GM12878 (cell line): ENCODE measurements around the gene GARIN5B. TPM values are rescaled to one million over a fixed set of nuclear protein-coding genes. Genes with fewer than 3 reads are reported as not detected.

Experiments used
- ATAC-seq: fragments of 200-7000 bp; cut with Tn5 transposase; 3 replicates; pipeline ENCODE4 v1.9.1; 2020; ENCODE audit warnings: mild to moderate bottlenecking, moderate library complexity
- BruUV-seq: library from RNA; stranded (reverse); fragments of 400-500 nt; replicated peaks from 2 replicates; lab custom pipeline; 2021; lab: Mats Ljungman, UMichigan
- CTCF ChIA-PET: fragments of 300-600 bp; sonication (Branson Sonifier 250); formaldehyde crosslinking; extraction: SDS; loops from one replicate; lab custom pipeline; 2021; ENCODE audit warnings: inconsistent platforms; lab: Yijun Ruan, JAX
- POLR2A ChIA-PET: fragments of 350-600 bp; formaldehyde crosslinking; extraction: SDS; loops from one replicate; lab custom pipeline; 2021; ENCODE audit warnings: inconsistent platforms; lab: Charles Lee
- RAD21 ChIA-PET: fragments of 300-600 bp; sonication (Branson Sonifier 250); formaldehyde crosslinking; loops from one replicate; lab custom pipeline; 2023; ENCODE audit warnings: antibody characterized with exemption; ENCODE audit not compliant: unreplicated experiment; lab: Charles Lee
- SMC1A ChIA-PET: fragments of 300-600 bp; sonication (Branson Sonifier 250); formaldehyde crosslinking; loops from one replicate; lab custom pipeline; 2023; ENCODE audit not compliant: unreplicated experiment, uncharacterized antibody; lab: Charles Lee
- DNase-seq: peaks from one replicate; pipeline ENCODE4 v3.0.0-alpha.2; 2011; ENCODE audit warnings: low read depth, low spot score
- FAIRE-seq: peaks from 3 replicates; lab custom pipeline; 2011; peaks lifted over from hg19 to GRCh38; lab: Jason Lieb, UNC
- H2AFZ ChIP-seq: 2 replicates; pipeline ENCODE4 v1.6.0; 2011; ENCODE audit warnings: low read depth, low read length, control low read depth; ENCODE audit not compliant: control insufficient read depth
- H3K27ac ChIP-seq: 2 replicates; pipeline ENCODE4 v1.5.1; 2011; ENCODE audit warnings: control low read depth; ENCODE audit not compliant: control insufficient read depth, insufficient read depth
- H3K27me3 ChIP-seq, 2 experiments: replicated peaks in 1 of 2; 2 replicates each; pipeline versions ENCODE4 v1.6.0 to v1.6.1; 2011; ENCODE audit warnings: low read length in 1 of 2; ENCODE audit not compliant: control insufficient read depth in 2 of 2, insufficient read depth in 2 of 2
- H3K36me3 ChIP-seq, 2 experiments: 2 replicates each; pipeline ENCODE4 v1.5.1; 2011; ENCODE audit warnings: low read length in 1 of 2; ENCODE audit not compliant: control insufficient read depth in 2 of 2, insufficient read depth in 2 of 2
- H3K4me1 ChIP-seq: 2 replicates; pipeline ENCODE4 v1.6.1; 2011; ENCODE audit warnings: mild to moderate bottlenecking, low read length, moderate library complexity, mixed read lengths; ENCODE audit not compliant: control insufficient read depth, insufficient read depth
- H3K4me2 ChIP-seq: 2 replicates; pipeline ENCODE4 v1.6.0; 2011; ENCODE audit warnings: control low read depth; ENCODE audit not compliant: control insufficient read depth, insufficient read depth
- H3K4me3 ChIP-seq: fragments of 200-600 bp; sonication (generic); 2 replicates; pipeline ENCODE4 v1.5.1; 2016
- H3K79me2 ChIP-seq: 2 replicates; pipeline ENCODE4 v1.6.0; 2011; ENCODE audit warnings: low read length; ENCODE audit not compliant: control insufficient read depth, insufficient read depth
- H3K9ac ChIP-seq: 2 replicates; pipeline ENCODE4 v1.8.0; 2011; ENCODE audit warnings: low read length, control low read depth, mixed read lengths; ENCODE audit not compliant: control insufficient read depth, insufficient read depth
- H3K9me3 ChIP-seq: replicated peaks from 3 replicates; pipeline ENCODE4 v1.5.1; 2011; ENCODE audit warnings: mild to moderate bottlenecking, low read length; ENCODE audit not compliant: control insufficient read depth, insufficient read depth
- H4K20me1 ChIP-seq: 2 replicates; pipeline ENCODE4 v1.6.0; 2011; ENCODE audit not compliant: control insufficient read depth, insufficient read depth
- BCL11A ChIP-seq: IDR thresholded peaks from 2 replicates; pipeline ENCODE4 v1.6.1; 2011; ENCODE audit warnings: low read depth, low read length
- JUNB ChIP-seq: IDR thresholded peaks from 2 replicates; pipeline ENCODE4 v1.6.1; 2016; ENCODE audit warnings: antibody characterized with exemption, mild to moderate bottlenecking
- LARP7 ChIP-seq: fragments of 450-650 bp; IDR thresholded peaks from 2 replicates; pipeline ENCODE4 v1.6.1; 2017; ENCODE audit warnings: mild to moderate bottlenecking
- MTA2 ChIP-seq: fragments of 450-650 bp; IDR thresholded peaks from 2 replicates; pipeline ENCODE4 v1.6.1; 2016; ENCODE audit warnings: low read depth, mild to moderate bottlenecking, moderate library complexity
- NFXL1 ChIP-seq: fragments of 450-650 bp; IDR thresholded peaks from 2 replicates; pipeline ENCODE4 v1.6.1; 2017; ENCODE audit warnings: antibody characterized with exemption, mild to moderate bottlenecking, borderline replicate concordance
- POU2F2 ChIP-seq: IDR thresholded peaks from 3 replicates; pipeline ENCODE4 v1.6.1; 2011; ENCODE audit warnings: low read depth, mild to moderate bottlenecking, low read length, borderline replicate concordance
- SMAD5 ChIP-seq: IDR thresholded peaks from 2 replicates; pipeline ENCODE4 v1.6.1; 2016; ENCODE audit warnings: antibody characterized with exemption, low read depth
- TCF7 ChIP-seq: IDR thresholded peaks from 2 replicates; pipeline ENCODE4 v1.6.1; 2014; ENCODE audit warnings: antibody characterized with exemption, borderline replicate concordance
- ZNF207 ChIP-seq: fragments of 450-650 bp; IDR thresholded peaks from 2 replicates; pipeline ENCODE4 v1.6.1; 2014; ENCODE audit warnings: antibody characterized with exemption, mild to moderate bottlenecking, borderline replicate concordance
- ZNF384 ChIP-seq: IDR thresholded peaks from 2 replicates; pipeline ENCODE4 v1.6.1; 2012; ENCODE audit warnings: low read depth, mild to moderate bottlenecking, low read length, improper control_type of control experiment, borderline replicate concordance
- ZNF622 ChIP-seq: fragments of 450-650 bp; IDR thresholded peaks from 2 replicates; pipeline ENCODE4 v1.6.1; 2017; ENCODE audit warnings: mild to moderate bottlenecking, inconsistent platforms
- WGBS: methylation state at CpG from one replicate; pipeline ENCODE4 v1.1.6; 2016; ENCODE audit warnings: low lambda C conversion rate; ENCODE audit not compliant: insufficient replicate concordance, insufficient coverage; ENCODE audit errors: missing lambda C conversion rate; 5-methylcytosine and 5-hydroxymethylcytosine counted together
- in situ Hi-C: fragments of 300-500 bp; cut with MboI; formaldehyde crosslinking; loops from 9 replicates; pipeline ENCODE4 v1.14.3; 2018; ENCODE audit warnings: mixed read lengths
- intact Hi-C: fragments of 100-400 bp; cut with micrococcal nuclease; formaldehyde crosslinking; loops from one replicate; pipeline ENCODE4 v1.14.2; 2022; ENCODE audit not compliant: unreplicated experiment
- polyA plus RNA-seq, 11 experiments: library from polyadenylated mRNA; depleted of rRNA in 4 of 11; unstranded in 6 of 11; stranded (reverse) in 5 of 11; fragments of >200 nt; fragmentation: Nextera tagmentation in 4 of 11; fragmentation: Illumina TruSeq in 1 of 11; extraction: Ambion mirVana in 4 of 11; extraction: Trizol in 1 of 11; gene quantifications; 1 replicate in 1 of 11; 2 replicates in 10 of 11; pipeline versions ENCODE4 v1.2.1 to v1.2.3, GENCODE V29; 2011 to 2016; ENCODE audit warnings: inconsistent platforms in 2 of 11, missing spikeins in 2 of 11, low read depth in 1 of 11
- total RNA-seq, 4 experiments: library from RNA; depleted of rRNA in 3 of 4; stranded (reverse); fragments of >200 nt in 3 of 4; fragmentation: Illumina TruSeq in 1 of 4; extraction: Trizol in 1 of 4; gene quantifications; 2 replicates each; pipeline versions ENCODE4 v1.2.1 to v1.2.3, GENCODE V29; 2013 to 2021
- TF ChIP-seq, protein P1 (sequence below): IDR thresholded peaks from 2 replicates; pipeline ENCODE4 v1.6.1; 2011; ENCODE audit warnings: borderline replicate concordance, low read depth, mild to moderate bottlenecking, moderate library complexity, low read length; ENCODE audit not compliant: insufficient read depth, poor library complexity, severe bottlenecking
- TF ChIP-seq, protein P2 (sequence below): fragments of 150-350 bp; IDR thresholded peaks from 2 replicates; pipeline ENCODE4 v1.6.1; 2016; ENCODE audit warnings: low read depth, low read length

GARIN5B gene
- total and polyA plus RNA-seq, 10 of the 15 experiments (the other 5 are each of a cell fraction or from before 2014, with no cell fraction given): not detected

DNA sequence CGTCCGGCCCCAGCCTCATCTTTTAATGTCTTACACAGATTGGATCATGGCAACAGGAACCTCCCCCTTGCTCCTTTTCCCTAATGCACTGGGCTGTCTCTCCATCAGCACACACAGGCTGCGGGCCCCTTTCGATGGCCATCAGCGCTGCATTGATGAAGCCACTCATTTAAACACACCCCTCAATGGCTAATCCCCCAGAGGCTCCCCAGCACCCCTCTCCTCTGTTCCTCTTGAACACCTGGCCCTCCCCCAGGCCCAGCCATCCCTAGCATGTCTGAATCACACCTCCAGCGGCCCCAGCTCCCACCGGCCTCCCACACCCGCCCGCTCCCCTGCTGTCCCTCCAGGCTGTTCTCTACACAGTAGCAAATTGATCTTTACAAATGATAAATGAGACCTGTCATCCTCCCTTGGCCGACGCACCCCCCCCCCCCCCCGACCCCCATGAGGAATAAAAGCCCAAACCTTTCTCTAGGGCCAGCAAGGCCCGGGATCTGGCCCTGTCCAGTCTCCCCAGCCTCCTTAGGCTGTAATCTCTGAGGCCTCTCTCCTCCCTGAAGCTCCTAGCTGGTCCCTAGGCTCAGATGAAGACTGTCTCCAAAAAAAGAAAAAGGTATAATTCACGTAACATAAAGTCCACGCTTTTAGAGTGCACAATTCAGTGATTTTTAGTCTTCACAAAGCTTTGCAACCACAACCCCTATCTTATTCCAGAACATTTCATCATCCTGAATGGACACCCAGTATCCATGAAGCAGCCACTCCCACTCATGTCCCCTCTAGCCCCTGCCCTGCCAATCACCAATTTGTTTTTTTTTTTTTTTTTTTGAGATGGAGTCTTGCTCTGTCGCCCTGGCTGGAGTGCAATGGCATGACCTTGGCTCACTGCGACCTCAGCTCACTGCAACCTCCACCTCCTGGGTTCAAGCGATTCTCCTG is 30.0 kb upstream of the GARIN5B start:
- no peak for FAIRE-seq

More for the DNA sequence above, 30.0 kb upstream of the GARIN5B start:
- Histone ChIP-seq H3K4me1 (peaks cover 10% of the 10 kb centered on the region), H3K27me3 (no peaks in the 10 kb centered on the region), H3K36me3 (peaks cover 12 to 15% of the 10 kb centered on the region in 2 experiments; a peak in 3 of 4 replicates), H3K9me3 (no peaks in the 10 kb centered on the region), H3K79me2 (peaks cover 9% of the 10 kb centered on the region), H3K9ac (no peak overlapping the region), H2AFZ (no peak overlapping the region), H3K27ac (no peak overlapping the region), H3K4me3 (no peak overlapping the region), H4K20me1 (peaks cover 3% of the 10 kb centered on the region), H3K4me2 (no peak overlapping the region)
- TF ChIP-seq JUNB (no peak), ZNF384 (no peak), BCL11A (no peak), POU2F2 (no peak), ZNF207 (no peak), MTA2 (no peak), NFXL1 (no peak), SMAD5 (no peak), LARP7 (no peak), ZNF622 (no peak), TCF7 (no peak)
- TF ChIP-seq, protein P1, sequence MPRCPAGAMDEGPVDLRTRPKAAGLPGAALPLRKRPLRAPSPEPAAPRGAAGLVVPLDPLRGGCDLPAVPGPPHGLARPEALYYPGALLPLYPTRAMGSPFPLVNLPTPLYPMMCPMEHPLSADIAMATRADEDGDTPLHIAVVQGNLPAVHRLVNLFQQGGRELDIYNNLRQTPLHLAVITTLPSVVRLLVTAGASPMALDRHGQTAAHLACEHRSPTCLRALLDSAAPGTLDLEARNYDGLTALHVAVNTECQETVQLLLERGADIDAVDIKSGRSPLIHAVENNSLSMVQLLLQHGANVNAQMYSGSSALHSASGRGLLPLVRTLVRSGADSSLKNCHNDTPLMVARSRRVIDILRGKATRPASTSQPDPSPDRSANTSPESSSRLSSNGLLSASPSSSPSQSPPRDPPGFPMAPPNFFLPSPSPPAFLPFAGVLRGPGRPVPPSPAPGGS: no peak
- TF ChIP-seq, protein P2, sequence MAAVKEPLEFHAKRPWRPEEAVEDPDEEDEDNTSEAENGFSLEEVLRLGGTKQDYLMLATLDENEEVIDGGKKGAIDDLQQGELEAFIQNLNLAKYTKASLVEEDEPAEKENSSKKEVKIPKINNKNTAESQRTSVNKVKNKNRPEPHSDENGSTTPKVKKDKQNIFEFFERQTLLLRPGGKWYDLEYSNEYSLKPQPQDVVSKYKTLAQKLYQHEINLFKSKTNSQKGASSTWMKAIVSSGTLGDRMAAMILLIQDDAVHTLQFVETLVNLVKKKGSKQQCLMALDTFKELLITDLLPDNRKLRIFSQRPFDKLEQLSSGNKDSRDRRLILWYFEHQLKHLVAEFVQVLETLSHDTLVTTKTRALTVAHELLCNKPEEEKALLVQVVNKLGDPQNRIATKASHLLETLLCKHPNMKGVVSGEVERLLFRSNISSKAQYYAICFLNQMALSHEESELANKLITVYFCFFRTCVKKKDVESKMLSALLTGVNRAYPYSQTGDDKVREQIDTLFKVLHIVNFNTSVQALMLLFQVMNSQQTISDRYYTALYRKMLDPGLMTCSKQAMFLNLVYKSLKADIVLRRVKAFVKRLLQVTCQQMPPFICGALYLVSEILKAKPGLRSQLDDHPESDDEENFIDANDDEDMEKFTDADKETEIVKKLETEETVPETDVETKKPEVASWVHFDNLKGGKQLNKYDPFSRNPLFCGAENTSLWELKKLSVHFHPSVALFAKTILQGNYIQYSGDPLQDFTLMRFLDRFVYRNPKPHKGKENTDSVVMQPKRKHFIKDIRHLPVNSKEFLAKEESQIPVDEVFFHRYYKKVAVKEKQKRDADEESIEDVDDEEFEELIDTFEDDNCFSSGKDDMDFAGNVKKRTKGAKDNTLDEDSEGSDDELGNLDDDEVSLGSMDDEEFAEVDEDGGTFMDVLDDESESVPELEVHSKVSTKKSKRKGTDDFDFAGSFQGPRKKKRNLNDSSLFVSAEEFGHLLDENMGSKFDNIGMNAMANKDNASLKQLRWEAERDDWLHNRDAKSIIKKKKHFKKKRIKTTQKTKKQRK: no peak
- ChIA-PET POLR2A (interaction anchor here (0.5 kb wide), 2 partner anchors 431 to 746 kb away, joined by 3 to 7 read pairs; no protein-coding TSS in a partner anchor), RAD21 (no interaction called here), SMC1A (no interaction called here), CTCF (interaction anchor here (0.6 kb wide), 1 partner anchor 92 kb away, joined by 3 read pairs; no protein-coding TSS in a partner anchor)
- BruUV-seq: no TSS peak
- in situ Hi-C loops (no loop called here), intact Hi-C loops (no loop called here)
- no peak for DNase-seq
- 83% methylated on average over 16 of the region's 18 CpGs for WGBS
- ATAC-seq: no peak
